Endothelial cell of umbilical vein (primary cell): ENCODE results near the gene CEP68.

Source experiments
- CTCF ChIP-seq, 2 donors: IDR thresholded peaks; 1 replicate in 1 of 2; 2 replicates in 1 of 2; pipeline ENCODE4 v1.5.1; 2011; ENCODE audit warnings: low read length in 2 of 2, mild to moderate bottlenecking in 2 of 2, moderate library complexity in 2 of 2, control low read depth in 1 of 2, inconsistent platforms in 1 of 2, low read depth in 1 of 2; ENCODE audit not compliant: insufficient read depth in 1 of 2; ENCODE audit errors: extremely low read depth in 1 of 2
- EZH2 ChIP-seq: IDR thresholded peaks from 2 replicates; pipeline ENCODE4 v1.6.1; 2012; ENCODE audit warnings: borderline replicate concordance, low read depth, mild to moderate bottlenecking, moderate library complexity, low read length, inconsistent platforms; ENCODE audit not compliant: severe bottlenecking
- FOS ChIP-seq: IDR thresholded peaks from 2 replicates; pipeline ENCODE4 v1.6.1; 2011; ENCODE audit warnings: mild to moderate bottlenecking, low read length, moderate library complexity, borderline replicate concordance; ENCODE audit not compliant: insufficient read depth
- MAX ChIP-seq: IDR thresholded peaks from 2 replicates; pipeline ENCODE4 v1.6.1; 2011; ENCODE audit not compliant: insufficient read depth, insufficient read length
- POLR2A ChIP-seq: IDR thresholded peaks from 2 replicates; pipeline ENCODE4 v1.6.1; 2012; ENCODE audit warnings: low read depth, mild to moderate bottlenecking, control low read depth, low read length
- POLR2AphosphoS5 ChIP-seq: IDR thresholded peaks from 2 replicates; pipeline ENCODE4 v1.6.1; 2012; ENCODE audit warnings: low read depth, mild to moderate bottlenecking, control low read depth, low read length, moderate library complexity; ENCODE audit not compliant: insufficient read depth

- TF ChIP-seq EZH2: no peak
- TF ChIP-seq POLR2A: no peak
- no peak for TF ChIP-seq POLR2AphosphoS5
- no peak for TF ChIP-seq CTCF (IDR thresholded peaks at IDR 0.05; ENCODE audit: extremely low read depth in 1 of 2, insufficient read depth in 1 of 2, low read depth in 1 of 2, low read length in 2 of 2)
- TF ChIP-seq MAX: no peak
- no peak for TF ChIP-seq FOS
Measured at GRCh38 chr2:65108780-65109179, 52.6 kb downstream of the CEP68 start.
